MM.1S (cell line): ENCODE data around the gene EVPLL.

Experiments used
- EZH2 ChIP-seq: fragments of 300-600 bp; sonication (generic); optimal IDR thresholded peaks from 2 replicates; pipeline ENCODE3; 2017; ENCODE audit warnings: low read depth, mild to moderate bottlenecking, antibody characterized with exemption, low read length, mixed read lengths
- TF ChIP-seq, protein P1 (sequence below): fragments of 300-600 bp; sonication (generic); IDR thresholded peaks from 2 replicates; pipeline ENCODE4 v1.5.1; 2016; ENCODE audit warnings: antibody characterized with exemption, low read length, mixed read lengths

DNA sequence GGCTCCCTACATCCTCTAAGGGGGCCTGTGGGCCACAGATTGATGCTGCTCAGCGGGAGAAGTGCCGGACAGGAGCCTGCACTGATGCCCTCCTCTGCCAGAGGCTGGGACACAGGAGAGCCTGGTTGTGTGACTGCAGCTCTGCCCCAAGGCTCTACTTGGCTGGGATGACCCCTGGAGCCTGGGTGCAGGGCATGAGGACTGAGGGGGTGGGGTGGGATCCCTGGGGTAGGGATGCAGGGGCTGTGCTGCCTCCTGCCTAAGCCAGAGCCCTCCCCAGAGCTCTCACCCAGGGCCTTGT, 577 bp downstream of the EVPLL start:
- TF ChIP-seq, protein P1, sequence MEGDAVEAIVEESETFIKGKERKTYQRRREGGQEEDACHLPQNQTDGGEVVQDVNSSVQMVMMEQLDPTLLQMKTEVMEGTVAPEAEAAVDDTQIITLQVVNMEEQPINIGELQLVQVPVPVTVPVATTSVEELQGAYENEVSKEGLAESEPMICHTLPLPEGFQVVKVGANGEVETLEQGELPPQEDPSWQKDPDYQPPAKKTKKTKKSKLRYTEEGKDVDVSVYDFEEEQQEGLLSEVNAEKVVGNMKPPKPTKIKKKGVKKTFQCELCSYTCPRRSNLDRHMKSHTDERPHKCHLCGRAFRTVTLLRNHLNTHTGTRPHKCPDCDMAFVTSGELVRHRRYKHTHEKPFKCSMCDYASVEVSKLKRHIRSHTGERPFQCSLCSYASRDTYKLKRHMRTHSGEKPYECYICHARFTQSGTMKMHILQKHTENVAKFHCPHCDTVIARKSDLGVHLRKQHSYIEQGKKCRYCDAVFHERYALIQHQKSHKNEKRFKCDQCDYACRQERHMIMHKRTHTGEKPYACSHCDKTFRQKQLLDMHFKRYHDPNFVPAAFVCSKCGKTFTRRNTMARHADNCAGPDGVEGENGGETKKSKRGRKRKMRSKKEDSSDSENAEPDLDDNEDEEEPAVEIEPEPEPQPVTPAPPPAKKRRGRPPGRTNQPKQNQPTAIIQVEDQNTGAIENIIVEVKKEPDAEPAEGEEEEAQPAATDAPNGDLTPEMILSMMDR = no peak
- TF ChIP-seq EZH2 = no peak
